HG03457 (cell line): ENCODE data around the gene PCDHB7.
"Not testable (repeated sequence)": the region's sequence is repeated elsewhere in the genome, so short reads cannot be mapped to it uniquely, and the experiment has no call there.

Experiments used
- ATAC-seq: cut with Tn5 transposase; IDR thresholded peaks from one replicate; pipeline ENCODE4 v1.9.1; 2021; ENCODE audit warnings: moderate number of reproducible peaks; ENCODE audit not compliant: unreplicated experiment

PCDHB7 gene

GRCh38 chr5:141179876-141180275 lies 7.4 kb downstream of the PCDHB7 start:
- not testable (repeated sequence) for ATAC-seq

DNA sequence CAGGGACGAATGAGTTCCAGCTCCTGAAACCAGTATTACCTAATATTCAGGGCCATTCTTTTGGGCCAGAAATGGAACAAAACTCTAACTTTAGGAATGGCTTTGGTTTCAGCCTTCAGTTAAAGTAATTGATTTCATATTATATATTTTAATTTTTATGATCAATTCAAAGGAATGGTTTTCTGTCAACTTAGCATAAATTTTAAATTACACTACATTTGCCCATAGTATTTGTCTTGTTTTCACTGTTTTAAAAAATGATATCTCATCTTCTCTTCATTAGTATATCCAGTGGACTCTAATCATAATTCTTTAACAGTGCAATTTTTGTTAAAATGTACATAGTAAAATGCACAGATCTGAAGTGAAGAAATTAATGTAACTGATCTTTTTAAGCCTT lies 7.9 kb downstream of the PCDHB7 start:
- ATAC-seq: no peak

GRCh38 chr5:141182248-141182647 lies 9.8 kb downstream of the PCDHB7 start, which contains the start of gene PCDHB16:
PCDHB16 (plus strand) TSS chr5:141182387; CDS start chr5:141182560, 173 bp downstream.
- ATAC-seq: no peak

DNA sequence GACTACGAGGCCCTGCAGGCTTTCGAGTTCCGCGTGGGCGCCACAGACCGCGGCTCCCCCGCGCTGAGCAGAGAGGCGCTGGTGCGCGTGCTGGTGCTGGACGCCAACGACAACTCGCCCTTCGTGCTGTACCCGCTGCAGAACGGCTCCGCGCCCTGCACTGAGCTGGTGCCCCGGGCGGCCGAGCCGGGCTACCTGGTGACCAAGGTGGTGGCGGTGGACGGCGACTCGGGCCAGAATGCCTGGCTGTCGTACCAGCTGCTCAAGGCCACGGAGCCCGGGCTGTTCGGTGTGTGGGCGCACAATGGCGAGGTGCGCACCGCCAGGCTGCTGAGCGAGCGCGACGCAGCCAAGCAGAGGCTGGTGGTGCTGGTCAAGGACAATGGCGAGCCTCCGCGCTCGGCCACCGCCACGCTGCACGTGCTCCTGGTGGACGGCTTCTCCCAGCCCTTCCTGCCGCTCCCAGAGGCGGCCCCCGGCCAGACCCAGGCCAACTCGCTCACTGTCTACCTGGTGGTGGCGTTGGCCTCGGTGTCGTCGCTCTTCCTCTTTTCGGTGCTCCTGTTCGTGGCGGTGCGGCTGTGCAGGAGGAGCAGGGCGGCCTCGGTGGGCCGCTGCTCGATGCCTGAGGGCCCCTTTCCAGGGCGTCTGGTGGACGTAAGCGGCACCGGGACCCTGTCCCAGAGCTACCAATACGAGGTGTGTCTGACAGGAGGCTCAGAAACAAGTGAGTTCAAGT lies 11.8 kb downstream of the PCDHB7 start:
- not testable (repeated sequence) for ATAC-seq

GRCh38 chr5:141186897-141187512 lies 14.6 kb downstream of the PCDHB7 start, which contains the start of gene PCDHB9:
PCDHB9 (plus strand) TSS chr5:141187161; CDS start chr5:141187319, 158 bp downstream.
- no peak for ATAC-seq

DNA sequence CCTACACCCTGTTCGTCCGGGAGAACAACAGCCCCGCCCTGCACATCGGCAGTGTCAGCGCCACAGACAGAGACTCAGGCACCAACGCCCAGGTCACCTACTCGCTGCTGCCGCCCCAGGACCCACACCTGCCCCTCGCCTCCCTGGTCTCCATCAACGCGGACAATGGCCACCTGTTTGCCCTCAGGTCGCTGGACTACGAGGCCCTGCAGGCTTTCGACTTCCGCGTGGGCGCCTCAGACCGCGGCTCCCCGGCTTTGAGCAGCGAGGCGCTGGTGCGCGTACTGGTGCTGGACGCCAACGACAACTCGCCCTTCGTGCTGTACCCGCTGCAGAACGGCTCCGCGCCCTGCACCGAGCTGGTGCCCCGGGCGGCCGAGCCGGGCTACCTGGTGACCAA lies 16.2 kb downstream of the PCDHB7 start:
- not testable (repeated sequence) for ATAC-seq

DNA sequence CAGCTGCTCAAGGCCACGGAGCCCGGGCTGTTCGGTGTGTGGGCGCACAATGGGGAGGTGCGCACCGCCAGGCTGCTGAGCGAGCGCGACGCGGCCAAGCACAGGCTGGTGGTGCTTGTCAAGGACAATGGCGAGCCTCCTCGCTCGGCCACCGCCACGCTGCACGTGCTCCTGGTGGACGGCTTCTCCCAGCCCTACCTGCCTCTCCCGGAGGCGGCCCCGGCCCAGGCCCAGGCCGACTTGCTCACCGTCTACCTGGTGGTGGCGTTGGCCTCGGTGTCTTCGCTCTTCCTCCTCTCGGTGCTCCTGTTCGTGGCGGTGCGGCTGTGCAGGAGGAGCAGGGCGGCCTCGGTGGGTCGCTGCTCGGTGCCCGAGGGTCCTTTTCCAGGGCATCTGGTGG lies 16.7 kb downstream of the PCDHB7 start:
- not testable (repeated sequence) for ATAC-seq

DNA sequence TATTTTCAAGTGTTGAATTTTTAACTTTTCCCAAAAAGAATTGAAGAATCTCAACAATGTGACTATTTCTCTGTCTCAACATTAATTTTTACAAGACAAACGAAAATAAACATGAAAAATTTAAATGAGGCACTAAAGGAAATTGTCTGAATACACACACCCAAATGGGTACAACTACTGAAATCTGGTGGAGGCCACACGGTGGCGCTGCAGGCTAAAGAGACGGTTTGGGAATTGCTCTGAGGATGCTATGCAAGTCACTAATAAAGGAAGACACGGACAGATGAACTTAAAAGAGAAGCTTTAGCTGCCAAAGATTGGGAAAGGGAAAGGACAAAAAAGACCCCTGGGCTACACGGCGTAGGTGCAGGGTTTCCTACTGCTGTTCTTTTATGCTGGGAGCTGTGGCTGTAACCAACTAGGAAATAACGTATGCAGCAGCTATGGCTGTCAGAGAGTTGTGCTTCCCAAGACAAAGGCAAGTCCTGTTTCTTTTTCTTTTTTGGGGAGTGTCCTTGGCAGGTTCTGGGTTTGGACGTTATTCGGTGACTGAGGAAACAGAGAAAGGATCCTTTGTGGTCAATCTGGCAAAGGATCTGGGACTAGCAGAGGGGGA lies 19.8 kb downstream of the PCDHB7 start, which contains the start of gene PCDHB10:
PCDHB10 (plus strand) TSS at position 244 of the 616 bp plus-strand sequence; CDS start at position 444, 200 bp downstream.
- ATAC-seq: no peak

- ATAC-seq: not testable (repeated sequence)
These were observed 21.9 kb downstream of the PCDHB7 start for GRCh38 chr5:141194332-141194731.

DNA sequence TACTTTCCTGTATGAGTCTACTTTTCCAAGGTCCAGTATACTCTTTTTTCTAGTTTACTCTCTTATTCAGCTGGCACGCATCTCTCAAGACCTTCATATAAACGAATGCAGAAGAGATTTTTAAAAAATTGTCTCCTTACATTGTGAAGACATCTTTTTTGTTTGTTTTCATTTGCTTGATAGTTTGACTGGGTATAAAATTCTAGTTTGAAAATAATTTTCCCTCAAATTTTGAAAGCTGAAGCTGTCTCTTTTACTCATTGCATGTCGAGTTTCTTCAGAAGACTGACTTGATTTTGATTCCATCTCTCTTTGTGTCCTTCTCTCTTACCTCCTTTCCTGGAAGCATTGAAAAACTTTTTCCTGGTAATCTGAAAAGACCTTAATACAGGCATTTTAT lies 23.9 kb downstream of the PCDHB7 start:
- ATAC-seq: no peak

DNA sequence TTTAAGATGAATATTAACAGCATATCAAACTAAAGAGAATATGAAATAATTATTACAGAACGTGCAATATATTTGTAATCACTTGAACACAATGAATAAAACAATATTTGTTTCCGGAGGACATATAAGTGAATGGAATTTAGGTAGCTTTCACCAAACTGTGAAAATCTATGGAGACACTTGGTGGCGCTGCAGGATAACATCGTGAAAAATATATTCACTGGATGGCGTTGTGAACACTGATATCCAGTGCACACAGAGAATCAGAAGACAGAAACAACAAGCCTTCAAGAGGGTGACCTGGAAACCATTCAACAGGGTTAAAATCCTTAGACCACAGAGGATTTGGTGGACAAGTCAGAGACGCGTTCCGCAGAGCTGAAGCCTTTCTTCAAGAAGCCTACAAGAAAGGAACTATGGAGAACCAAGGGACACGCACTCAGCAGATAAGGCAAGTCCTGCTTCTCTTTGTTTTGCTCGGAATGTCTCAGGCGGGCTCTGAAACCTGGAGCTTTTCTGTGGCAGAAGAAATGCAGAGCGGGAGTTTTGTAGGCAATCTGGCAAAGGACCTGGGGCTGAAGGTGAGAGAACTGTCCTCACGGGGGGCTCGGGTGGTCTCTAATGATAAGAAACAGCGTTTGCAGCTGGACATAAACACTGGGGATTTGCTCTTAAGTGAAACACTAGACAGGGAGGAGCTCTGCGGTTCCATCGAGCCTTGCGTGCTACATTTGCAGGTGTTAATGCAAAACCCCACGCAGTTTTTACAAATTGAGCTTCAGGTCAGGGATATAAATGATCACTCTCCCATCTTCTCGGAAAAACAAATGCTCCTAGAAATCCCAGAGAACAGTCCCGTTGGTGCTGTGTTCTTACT lies 27.2 kb downstream of the PCDHB7 start, which contains the start of gene PCDHB11:
PCDHB11 (plus strand) TSS at position 269 of the 877 bp plus-strand sequence; CDS start at position 417, 148 bp downstream.
- ATAC-seq: no peak

GRCh38 chr5:141201126-141201525 lies 28.7 kb downstream of the PCDHB7 start:
- ATAC-seq: not testable (repeated sequence)

DNA sequence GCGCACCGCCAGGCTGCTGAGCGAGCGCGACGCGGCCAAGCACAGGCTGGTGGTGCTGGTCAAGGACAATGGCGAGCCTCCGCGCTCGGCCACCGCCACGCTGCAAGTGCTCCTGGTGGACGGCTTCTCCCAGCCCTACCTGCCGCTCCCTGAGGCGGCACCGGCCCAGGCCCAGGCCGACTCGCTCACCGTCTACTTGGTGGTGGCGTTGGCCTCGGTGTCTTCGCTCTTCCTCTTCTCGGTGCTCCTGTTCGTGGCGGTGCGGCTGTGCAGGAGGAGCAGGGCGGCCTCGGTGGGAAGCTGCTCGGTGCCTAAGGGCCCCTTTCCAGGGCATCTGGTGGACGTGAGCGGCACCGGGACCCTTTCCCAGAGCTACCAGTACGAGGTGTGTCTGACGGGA lies 29.2 kb downstream of the PCDHB7 start:
- ATAC-seq: not testable (repeated sequence)

GRCh38 chr5:141208478-141208877 lies 36.0 kb downstream of the PCDHB7 start, which contains the start of gene PCDHB12:
PCDHB12 (plus strand) TSS chr5:141208719; CDS start chr5:141208908, 189 bp downstream.
- ATAC-seq: no peak

DNA sequence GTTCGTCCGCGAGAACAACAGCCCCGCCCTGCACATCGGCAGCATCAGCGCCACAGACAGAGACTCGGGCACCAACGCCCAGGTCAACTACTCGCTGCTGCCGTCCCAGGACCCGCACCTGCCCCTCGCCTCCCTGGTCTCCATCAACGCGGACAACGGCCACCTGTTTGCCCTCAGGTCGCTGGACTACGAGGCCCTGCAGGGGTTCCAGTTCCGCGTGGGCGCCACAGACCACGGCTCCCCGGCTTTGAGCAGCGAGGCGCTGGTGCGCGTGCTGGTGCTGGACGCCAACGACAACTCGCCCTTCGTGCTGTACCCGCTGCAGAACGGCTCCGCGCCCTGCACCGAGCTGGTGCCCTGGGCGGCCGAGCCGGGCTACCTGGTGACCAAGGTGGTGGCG lies 37.8 kb downstream of the PCDHB7 start:
- not testable (repeated sequence) for ATAC-seq

DNA sequence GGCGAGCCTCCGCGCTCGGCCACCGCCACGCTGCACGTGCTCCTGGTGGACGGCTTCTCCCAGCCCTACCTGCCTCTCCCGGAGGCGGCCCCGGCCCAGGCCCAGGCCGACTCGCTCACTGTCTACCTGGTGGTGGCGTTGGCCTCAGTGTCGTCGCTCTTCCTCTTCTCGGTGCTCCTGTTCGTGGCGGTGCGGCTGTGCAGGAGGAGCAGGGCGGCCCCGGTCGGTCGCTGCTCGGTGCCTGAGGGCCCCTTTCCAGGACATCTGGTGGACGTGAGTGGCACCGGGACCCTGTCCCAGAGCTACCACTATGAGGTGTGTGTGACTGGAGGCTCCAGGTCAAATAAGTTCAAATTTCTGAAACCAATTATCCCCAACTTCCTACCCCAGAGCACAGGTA lies 38.4 kb downstream of the PCDHB7 start:
- ATAC-seq: not testable (repeated sequence)

DNA sequence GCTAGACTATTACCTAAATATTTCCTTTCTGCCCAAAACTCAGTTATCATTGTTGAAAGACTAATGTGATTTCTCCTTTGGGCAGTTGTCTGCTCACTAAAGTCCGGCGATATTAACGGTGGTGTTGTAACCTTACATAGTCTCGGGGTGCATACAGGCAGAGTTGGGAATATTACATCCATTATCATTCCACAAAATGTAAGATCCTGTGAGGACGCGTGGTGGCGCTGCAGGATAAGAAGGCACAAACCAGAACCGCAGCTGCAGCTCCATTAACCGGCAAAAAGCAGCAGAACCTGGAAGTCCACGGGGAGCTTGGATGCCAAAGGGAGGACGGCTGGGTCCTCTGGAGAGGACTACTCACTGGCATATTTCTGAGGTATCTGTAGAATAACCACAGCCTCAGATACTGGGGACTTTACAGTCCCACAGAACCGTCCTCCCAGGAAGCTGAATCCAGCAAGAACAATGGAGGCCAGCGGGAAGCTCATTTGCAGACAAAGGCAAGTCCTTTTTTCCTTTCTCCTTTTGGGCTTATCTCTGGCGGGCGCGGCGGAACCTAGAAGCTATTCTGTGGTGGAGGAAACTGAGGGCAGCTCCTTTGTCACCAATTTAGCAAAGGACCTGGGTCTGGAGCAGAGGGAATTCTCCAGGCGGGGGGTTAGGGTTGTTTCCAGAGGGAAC lies 41.4 kb downstream of the PCDHB7 start, which contains the start of gene PCDHB13:
PCDHB13 (plus strand) TSS at position 264 of the 684 bp plus-strand sequence; CDS start at position 469, 205 bp downstream.
- ATAC-seq: not testable (repeated sequence)

- not testable (repeated sequence) for ATAC-seq
These were observed 42.1 kb downstream of the PCDHB7 start for GRCh38 chr5:141214583-141214982.

DNA sequence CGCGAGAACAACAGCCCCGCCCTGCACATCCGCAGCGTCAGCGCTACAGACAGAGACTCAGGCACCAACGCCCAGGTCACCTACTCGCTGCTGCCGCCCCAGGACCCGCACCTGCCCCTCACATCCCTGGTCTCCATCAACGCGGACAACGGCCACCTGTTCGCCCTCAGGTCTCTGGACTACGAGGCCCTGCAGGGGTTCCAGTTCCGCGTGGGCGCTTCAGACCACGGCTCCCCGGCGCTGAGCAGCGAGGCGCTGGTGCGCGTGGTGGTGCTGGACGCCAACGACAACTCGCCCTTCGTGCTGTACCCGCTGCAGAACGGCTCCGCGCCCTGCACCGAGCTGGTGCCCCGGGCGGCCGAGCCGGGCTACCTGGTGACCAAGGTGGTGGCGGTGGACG lies 43.1 kb downstream of the PCDHB7 start:
- not testable (repeated sequence) for ATAC-seq

- ATAC-seq: not testable (repeated sequence)
These were observed 43.6 kb downstream of the PCDHB7 start for GRCh38 chr5:141216035-141216434.
